K562 (cell line): ENCODE measurements around the gene CNKSR2. TPM values are rescaled to one million over a fixed set of nuclear protein-coding genes. Genes with fewer than 3 reads are reported as not detected.
"Not testable (repeated sequence)": the region's sequence is repeated elsewhere in the genome, so short reads cannot be mapped to it uniquely, and the experiment has no call there.

Experiments
- ATAC-seq: fragments of 200-7000 bp; cut with Tn5 transposase; 3 replicates; pipeline ENCODE4 v1.9.1; 2020; ENCODE audit warnings: moderate library complexity
- BruUV-seq: library from RNA; stranded (reverse); fragments of 400-500 nt; replicated peaks from 2 replicates; lab custom pipeline; 2021; lab: Mats Ljungman, UMichigan
- CTCF ChIA-PET: fragments of 300-600 bp; formaldehyde crosslinking; extraction: SDS; loops from one replicate; lab custom pipeline; 2021; ENCODE audit warnings: low intra/inter-chr PET ratio; lab: Yijun Ruan, JAX
- POLR2A ChIA-PET: fragments of 300-600, 350-650 bp; sonication (Branson Sonifier 250); formaldehyde crosslinking; extraction: SDS; loops from one replicate; lab custom pipeline; 2021; ENCODE audit warnings: antibody characterized with exemption, inconsistent platforms; lab: Yijun Ruan, JAX
- DNase-seq, 4 experiments: peaks; one replicate each; pipeline versions ENCODE4 v3.0.0 to v3.0.0-alpha.2; 2011 to 2018; ENCODE audit warnings: low spot score in 3 of 4, mixed read lengths in 3 of 4; ENCODE audit errors: extremely low read depth in 1 of 4
- FAIRE-seq: peaks from 2 replicates; lab custom pipeline; 2011; peaks lifted over from hg19 to GRCh38; lab: Jason Lieb, UNC
- H2AFZ ChIP-seq: 2 replicates; pipeline ENCODE4 v1.6.0; 2011; ENCODE audit warnings: low read depth, low read length, control low read depth, inconsistent platforms
- H3K27ac ChIP-seq: fragments of 200-600 bp; 3 replicates; pipeline ENCODE4 v1.8.0; 2011; ENCODE audit warnings: low read depth, mild to moderate bottlenecking, control low read depth, inconsistent platforms, low read length, moderate library complexity, mixed read lengths; ENCODE audit errors: extremely low read depth
- H3K27me3 ChIP-seq, 2 experiments: fragments of 300-600 bp in 1 of 2; 2 replicates in 1 of 2; 3 replicates in 1 of 2; pipeline versions ENCODE4 v1.6.0 to v1.8.0; 2011; ENCODE audit warnings: inconsistent platforms in 2 of 2, low read length in 2 of 2, mild to moderate bottlenecking in 1 of 2, mixed read lengths in 1 of 2, moderate library complexity in 1 of 2; ENCODE audit not compliant: control insufficient read depth in 2 of 2, insufficient read depth in 2 of 2
- H3K36me3 ChIP-seq: fragments of 300-600 bp; 3 replicates; pipeline ENCODE4 v1.8.0; 2011; ENCODE audit warnings: mild to moderate bottlenecking, low read length, inconsistent platforms; ENCODE audit not compliant: control insufficient read depth, insufficient read depth
- H3K4me1 ChIP-seq, 2 experiments: fragments of 200-600 bp in 1 of 2; replicated peaks in 1 of 2; 2 replicates in 1 of 2; 3 replicates in 1 of 2; pipeline versions ENCODE4 v1.5.1 to v1.8.0; 2011; ENCODE audit warnings: inconsistent platforms in 2 of 2, low read length in 2 of 2, mild to moderate bottlenecking in 1 of 2, mixed read lengths in 1 of 2, moderate library complexity in 1 of 2; ENCODE audit not compliant: control insufficient read depth in 2 of 2, insufficient read depth in 2 of 2
- H3K4me2 ChIP-seq: 2 replicates; pipeline ENCODE4 v1.6.1; 2011; ENCODE audit warnings: low read length, control low read depth, inconsistent platforms, mixed read lengths; ENCODE audit not compliant: insufficient read depth
- H3K4me3 ChIP-seq: fragments of 200-600 bp; sonication (generic), shearing (Covaris generic); 2 replicates; pipeline ENCODE4 v1.5.1; 2016; ENCODE audit warnings: control low read depth, inconsistent platforms
- H3K79me2 ChIP-seq: fragments of 200-600 bp; 3 replicates; pipeline ENCODE4 v1.8.0; 2011; ENCODE audit warnings: low read length, inconsistent platforms; ENCODE audit not compliant: control insufficient read depth, insufficient read depth
- H3K9ac ChIP-seq, 2 experiments: 2 replicates each; pipeline versions ENCODE4 v1.6.0 to v1.6.1; 2011; ENCODE audit warnings: low read depth in 2 of 2, low read length in 2 of 2, control low read depth in 1 of 2, inconsistent platforms in 1 of 2, mild to moderate bottlenecking in 1 of 2, mixed read lengths in 1 of 2; ENCODE audit not compliant: insufficient read depth in 1 of 2
- H3K9me1 ChIP-seq: one replicate; pipeline ENCODE4 v1.6.0; 2011; ENCODE audit warnings: inconsistent platforms, mild to moderate bottlenecking, low read length, moderate library complexity; ENCODE audit not compliant: control insufficient read depth, insufficient read depth
- H3K9me3 ChIP-seq: replicated peaks from 2 replicates; pipeline ENCODE4 v1.5.1; 2011; ENCODE audit warnings: low read depth, low read length, inconsistent platforms; ENCODE audit not compliant: control insufficient read depth, insufficient read depth
- H4K20me1 ChIP-seq: replicated peaks from 2 replicates; pipeline ENCODE4 v1.6.1; 2011; ENCODE audit warnings: low read length, inconsistent platforms, mixed read lengths; ENCODE audit not compliant: control insufficient read depth, insufficient read depth
- ARHGAP35 ChIP-seq: fragments of 450-650 bp; IDR thresholded peaks from 2 replicates; pipeline ENCODE4 v1.6.1; 2018; ENCODE audit not compliant: partially characterized antibody
- CHD1 ChIP-seq: fragments of 200-600 bp; sonication (generic); IDR thresholded peaks from one replicate; pipeline ENCODE4 v1.6.1; 2012; ENCODE audit warnings: mild to moderate bottlenecking, moderate library complexity, low read length, inconsistent platforms
- DDX20 ChIP-seq: fragments of 450-650 bp; IDR thresholded peaks from 2 replicates; pipeline ENCODE4 v1.6.1; 2016; ENCODE audit warnings: missing genetic modification characterization, low read depth, mild to moderate bottlenecking, missing compliant biosample characterization, moderate library complexity
- DPF2 ChIP-seq: fragments of 450-650 bp; IDR thresholded peaks from 2 replicates; pipeline ENCODE4 v1.6.1; 2016
- ZNF133 ChIP-seq: fragments of 250-450 bp; sonication (Bioruptor Pico); IDR thresholded peaks from 2 replicates; pipeline ENCODE4 v1.4.0; 2020; ENCODE audit warnings: mild to moderate bottlenecking
- ZNF143 ChIP-seq: sonication (generic); formaldehyde crosslinking; IDR thresholded peaks from 2 replicates; pipeline ENCODE4 v1.9.0; 2022; ENCODE audit warnings: mild to moderate bottlenecking, missing genetic modification reagents
- WGBS: fragments of 100-300 bp; shearing (Covaris generic); methylation state at CpG from one replicate; pipeline ENCODE4 v1.1.6; 2016; ENCODE audit warnings: low coverage, mixed read lengths; ENCODE audit not compliant: insufficient coverage; ENCODE audit errors: missing lambda C conversion rate; 5-methylcytosine and 5-hydroxymethylcytosine counted together
- in situ Hi-C: fragments of 300-500 bp; cut with MboI; formaldehyde crosslinking; loops from 4 replicates; pipeline ENCODE4 v1.15.0; 2018; ENCODE audit warnings: inconsistent platforms, mixed read lengths
- intact Hi-C: fragments of 100-400 bp; cut with micrococcal nuclease; formaldehyde crosslinking; loops from 2 replicates; pipeline ENCODE4 v1.14.2; 2022
- polyA plus RNA-seq, 8 experiments: library from polyadenylated mRNA; depleted of rRNA in 4 of 8; stranded (reverse) in 5 of 8; unstranded in 3 of 8; fragments of >200 nt; fragmentation: Nextera tagmentation in 2 of 8; fragmentation: Illumina TruSeq in 1 of 8; extraction: Ambion mirVana in 2 of 8; extraction: Trizol in 1 of 8; gene quantifications; 2 replicates each; pipeline versions ENCODE4 v1.2.1 to v1.2.3, GENCODE V29; 2011 to 2014; ENCODE audit warnings: inconsistent platforms in 1 of 8, missing spikeins in 1 of 8
- total RNA-seq, 7 experiments: library from RNA; depleted of rRNA in 6 of 7; stranded (reverse); fragments of >200 nt in 6 of 7; fragmentation: Illumina TruSeq in 2 of 7; extraction: Trizol in 2 of 7; gene quantifications; 2 replicates each; pipeline versions ENCODE4 v1.2.1 to v1.2.3, GENCODE V29; 2011 to 2021; ENCODE audit warnings: low replicate concordance in 1 of 7
- TF ChIP-seq, protein P1 (sequence below): fragments of 250-450 bp; sonication (Bioruptor Pico); IDR thresholded peaks from 2 replicates; pipeline ENCODE4 v1.4.0; 2020

CNKSR2 gene
- total and polyA plus RNA-seq, 9 of the 15 experiments (the other 6 are each of a cell fraction or from before 2014, with no cell fraction given): not detected

DNA sequence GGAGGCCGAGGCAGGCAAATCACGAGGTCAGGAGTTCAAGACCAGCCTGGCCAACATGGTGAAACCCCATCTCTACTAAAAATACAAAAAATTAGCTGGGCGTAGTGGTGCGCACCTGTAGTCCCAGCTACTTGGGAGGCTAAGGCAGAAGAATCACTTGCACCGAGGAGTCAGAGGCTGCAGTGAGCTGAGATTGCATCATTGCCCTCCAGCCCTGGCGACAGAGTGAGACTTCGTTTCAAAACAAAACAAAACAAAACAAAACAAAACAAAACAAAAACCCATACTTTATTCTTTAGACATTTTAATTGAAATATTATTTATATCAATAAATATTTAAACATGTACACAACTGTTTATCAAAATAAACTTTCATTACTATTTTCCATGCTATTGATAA is 109.8 kb downstream of the CNKSR2 start:
- ATAC-seq, H3K9me3 ChIP-seq, CTCF ChIA-PET, H4K20me1 ChIP-seq, H3K79me2 ChIP-seq, BruUV-seq, DNase-seq, FAIRE-seq, H3K36me3 ChIP-seq, H3K27me3 ChIP-seq, H3K4me1 ChIP-seq, intact Hi-C loops, H2AFZ ChIP-seq, POLR2A ChIA-PET, H3K4me3 ChIP-seq, in situ Hi-C loops, H3K9ac ChIP-seq, H3K4me2 ChIP-seq, H3K27ac ChIP-seq, H3K9me1 ChIP-seq: not testable (repeated sequence)
- 2% methylated on average over 7 of the region's 7 CpGs for WGBS

DNA sequence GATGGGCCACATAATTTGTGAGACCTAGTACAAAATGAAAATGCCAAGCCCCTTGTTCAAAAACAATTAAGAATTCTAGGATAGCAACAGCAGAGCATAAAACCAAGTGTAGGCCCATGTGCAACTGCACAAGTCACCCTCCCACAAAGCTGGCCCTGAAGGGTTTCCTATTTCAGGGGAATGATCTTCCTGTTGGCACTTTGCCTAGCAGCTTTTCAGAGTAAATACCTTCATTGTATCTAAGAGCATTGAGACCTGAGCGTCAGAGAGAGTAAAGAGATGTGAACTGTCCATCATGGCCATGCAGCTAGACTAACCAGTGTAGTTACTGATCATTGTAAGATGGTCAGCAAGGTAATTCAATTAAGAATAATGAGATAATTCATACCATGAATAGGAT is 113.6 kb downstream of the CNKSR2 start:
- ChIA-PET CTCF (no interaction called here), POLR2A (interaction anchor here (0.7 kb wide), 1 partner anchor 626 kb away, joined by 3 read pairs; no protein-coding TSS in a partner anchor)
- Histone ChIP-seq H3K9ac (no peak overlapping the region), H3K9me3 (no peaks in the 10 kb centered on the region), H3K79me2 (no peaks in the 10 kb centered on the region), H3K4me1 (no peaks in the 10 kb centered on the region; a peak in 1 of 5 replicates), H3K36me3 (no peaks in the 10 kb centered on the region), H2AFZ (no peak overlapping the region), H3K27ac (no peak overlapping the region), H3K9me1 (no peaks in the 10 kb centered on the region), H3K4me3 (no peak overlapping the region), H3K27me3 (no peaks in the 10 kb centered on the region), H3K4me2 (no peak overlapping the region), H4K20me1 (no peaks in the 10 kb centered on the region)
- in situ Hi-C loops: no loop called here
- no peak for DNase-seq
- ATAC-seq: no peak
- 0% methylated on average over 1 of the region's 1 CpG for WGBS
- BruUV-seq: no TSS peak
- TF ChIP-seq CHD1 (no peak), DDX20 (tag) (no peak), ARHGAP35 (no peak), ZNF133 (CRISPR knock-in tag) (no peak), ZNF143 (CRISPR knock-in tag) (no peak), DPF2 (no peak)
- TF ChIP-seq, protein P1, sequence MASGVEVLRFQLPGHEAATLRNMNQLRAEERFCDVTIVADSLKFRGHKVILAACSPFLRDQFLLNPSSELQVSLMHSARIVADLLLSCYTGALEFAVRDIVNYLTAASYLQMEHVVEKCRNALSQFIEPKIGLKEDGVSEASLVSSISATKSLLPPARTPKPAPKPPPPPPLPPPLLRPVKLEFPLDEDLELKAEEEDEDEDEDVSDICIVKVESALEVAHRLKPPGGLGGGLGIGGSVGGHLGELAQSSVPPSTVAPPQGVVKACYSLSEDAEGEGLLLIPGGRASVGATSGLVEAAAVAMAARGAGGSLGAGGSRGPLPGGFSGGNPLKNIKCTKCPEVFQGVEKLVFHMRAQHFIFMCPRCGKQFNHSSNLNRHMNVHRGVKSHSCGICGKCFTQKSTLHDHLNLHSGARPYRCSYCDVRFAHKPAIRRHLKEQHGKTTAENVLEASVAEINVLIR (CRISPR knock-in tag): no peak
- intact Hi-C loops: no loop called here
- no peak for FAIRE-seq
